GM12878 (cell line): ENCODE results near the gene ABCA13. TPM values are rescaled to one million over a fixed set of nuclear protein-coding genes. Genes with fewer than 3 reads are reported as not detected.

Source experiments
- ATAC-seq: fragments of 200-7000 bp; cut with Tn5 transposase; 3 replicates; pipeline ENCODE4 v1.9.1; 2020; ENCODE audit warnings: mild to moderate bottlenecking, moderate library complexity
- BruUV-seq: library from RNA; stranded (reverse); fragments of 400-500 nt; replicated peaks from 2 replicates; lab custom pipeline; 2021; lab: Mats Ljungman, UMichigan
- CTCF ChIA-PET: fragments of 300-600 bp; sonication (Branson Sonifier 250); formaldehyde crosslinking; extraction: SDS; loops from one replicate; lab custom pipeline; 2021; ENCODE audit warnings: inconsistent platforms; lab: Yijun Ruan, JAX
- POLR2A ChIA-PET: fragments of 350-600 bp; formaldehyde crosslinking; extraction: SDS; loops from one replicate; lab custom pipeline; 2021; ENCODE audit warnings: inconsistent platforms; lab: Charles Lee
- RAD21 ChIA-PET: fragments of 300-600 bp; sonication (Branson Sonifier 250); formaldehyde crosslinking; loops from one replicate; lab custom pipeline; 2023; ENCODE audit warnings: antibody characterized with exemption; ENCODE audit not compliant: unreplicated experiment; lab: Charles Lee
- SMC1A ChIA-PET: fragments of 300-600 bp; sonication (Branson Sonifier 250); formaldehyde crosslinking; loops from one replicate; lab custom pipeline; 2023; ENCODE audit not compliant: unreplicated experiment, uncharacterized antibody; lab: Charles Lee
- DNase-seq: peaks from one replicate; pipeline ENCODE4 v3.0.0-alpha.2; 2011; ENCODE audit warnings: low read depth, low spot score
- FAIRE-seq: peaks from 3 replicates; lab custom pipeline; 2011; peaks lifted over from hg19 to GRCh38; lab: Jason Lieb, UNC
- H2AFZ ChIP-seq: 2 replicates; pipeline ENCODE4 v1.6.0; 2011; ENCODE audit warnings: low read depth, low read length, control low read depth; ENCODE audit not compliant: control insufficient read depth
- H3K27ac ChIP-seq: 2 replicates; pipeline ENCODE4 v1.5.1; 2011; ENCODE audit warnings: control low read depth; ENCODE audit not compliant: control insufficient read depth, insufficient read depth
- H3K27me3 ChIP-seq, 2 experiments: replicated peaks in 1 of 2; 2 replicates each; pipeline versions ENCODE4 v1.6.0 to v1.6.1; 2011; ENCODE audit warnings: low read length in 1 of 2; ENCODE audit not compliant: control insufficient read depth in 2 of 2, insufficient read depth in 2 of 2
- H3K36me3 ChIP-seq, 2 experiments: 2 replicates each; pipeline ENCODE4 v1.5.1; 2011; ENCODE audit warnings: low read length in 1 of 2; ENCODE audit not compliant: control insufficient read depth in 2 of 2, insufficient read depth in 2 of 2
- H3K4me1 ChIP-seq: 2 replicates; pipeline ENCODE4 v1.6.1; 2011; ENCODE audit warnings: mild to moderate bottlenecking, low read length, moderate library complexity, mixed read lengths; ENCODE audit not compliant: control insufficient read depth, insufficient read depth
- H3K4me2 ChIP-seq: 2 replicates; pipeline ENCODE4 v1.6.0; 2011; ENCODE audit warnings: control low read depth; ENCODE audit not compliant: control insufficient read depth, insufficient read depth
- H3K4me3 ChIP-seq: fragments of 200-600 bp; sonication (generic); 2 replicates; pipeline ENCODE4 v1.5.1; 2016
- H3K79me2 ChIP-seq: 2 replicates; pipeline ENCODE4 v1.6.0; 2011; ENCODE audit warnings: low read length; ENCODE audit not compliant: control insufficient read depth, insufficient read depth
- H3K9ac ChIP-seq: 2 replicates; pipeline ENCODE4 v1.8.0; 2011; ENCODE audit warnings: low read length, control low read depth, mixed read lengths; ENCODE audit not compliant: control insufficient read depth, insufficient read depth
- H3K9me3 ChIP-seq: replicated peaks from 3 replicates; pipeline ENCODE4 v1.5.1; 2011; ENCODE audit warnings: mild to moderate bottlenecking, low read length; ENCODE audit not compliant: control insufficient read depth, insufficient read depth
- H4K20me1 ChIP-seq: 2 replicates; pipeline ENCODE4 v1.6.0; 2011; ENCODE audit not compliant: control insufficient read depth, insufficient read depth
- ASH2L ChIP-seq: fragments of 300-600, 200-600 bp; sonication (generic); IDR thresholded peaks from 2 replicates; pipeline ENCODE4 v1.6.1; 2017; ENCODE audit warnings: low read depth, mild to moderate bottlenecking, borderline replicate concordance
- EZH2 ChIP-seq: IDR thresholded peaks from 2 replicates; pipeline ENCODE4 v1.6.1; 2012; ENCODE audit warnings: low read depth, mild to moderate bottlenecking, control low read depth, inconsistent platforms, low read length, borderline replicate concordance; ENCODE audit not compliant: control insufficient read depth
- FOXM1 ChIP-seq: IDR thresholded peaks from 2 replicates; pipeline ENCODE4 v1.6.1; 2012; ENCODE audit warnings: low read depth, mild to moderate bottlenecking, inconsistent platforms, low read length, moderate library complexity
- HDGF ChIP-seq: fragments of 450-650 bp; IDR thresholded peaks from 2 replicates; pipeline ENCODE4 v1.6.1; 2016; ENCODE audit warnings: antibody characterized with exemption
- IRF3 ChIP-seq: fragments of 450-650 bp; IDR thresholded peaks from 2 replicates; pipeline ENCODE4 v1.6.1; 2014; ENCODE audit warnings: mild to moderate bottlenecking
- JUNB ChIP-seq: IDR thresholded peaks from 2 replicates; pipeline ENCODE4 v1.6.1; 2016; ENCODE audit warnings: antibody characterized with exemption, mild to moderate bottlenecking
- RAD21 ChIP-seq: IDR thresholded peaks from 2 replicates; pipeline ENCODE4 v1.6.1; 2011; ENCODE audit warnings: mild to moderate bottlenecking, low read depth, low read length, moderate library complexity; ENCODE audit not compliant: insufficient read depth
- SMARCA5 ChIP-seq: fragments of 450-650 bp; IDR thresholded peaks from 2 replicates; pipeline ENCODE4 v1.6.1; 2017; ENCODE audit warnings: mild to moderate bottlenecking
- ZBED1 ChIP-seq: IDR thresholded peaks from 2 replicates; pipeline ENCODE4 v1.6.1; 2016; ENCODE audit warnings: borderline replicate concordance
- ZNF687 ChIP-seq: fragments of 450-650 bp; IDR thresholded peaks from 2 replicates; pipeline ENCODE4 v1.6.1; 2017; ENCODE audit warnings: mild to moderate bottlenecking, moderate library complexity
- WGBS: methylation state at CpG from one replicate; pipeline ENCODE4 v1.1.6; 2016; ENCODE audit warnings: low lambda C conversion rate; ENCODE audit not compliant: insufficient replicate concordance, insufficient coverage; ENCODE audit errors: missing lambda C conversion rate; 5-methylcytosine and 5-hydroxymethylcytosine counted together
- in situ Hi-C: fragments of 300-500 bp; cut with MboI; formaldehyde crosslinking; loops from 9 replicates; pipeline ENCODE4 v1.14.3; 2018; ENCODE audit warnings: mixed read lengths
- intact Hi-C: fragments of 100-400 bp; cut with micrococcal nuclease; formaldehyde crosslinking; loops from one replicate; pipeline ENCODE4 v1.14.2; 2022; ENCODE audit not compliant: unreplicated experiment
- polyA plus RNA-seq, 11 experiments: library from polyadenylated mRNA; depleted of rRNA in 4 of 11; unstranded in 6 of 11; stranded (reverse) in 5 of 11; fragments of >200 nt; fragmentation: Nextera tagmentation in 4 of 11; fragmentation: Illumina TruSeq in 1 of 11; extraction: Ambion mirVana in 4 of 11; extraction: Trizol in 1 of 11; gene quantifications; 1 replicate in 1 of 11; 2 replicates in 10 of 11; pipeline versions ENCODE4 v1.2.1 to v1.2.3, GENCODE V29; 2011 to 2016; ENCODE audit warnings: inconsistent platforms in 2 of 11, missing spikeins in 2 of 11, low read depth in 1 of 11
- total RNA-seq, 4 experiments: library from RNA; depleted of rRNA in 3 of 4; stranded (reverse); fragments of >200 nt in 3 of 4; fragmentation: Illumina TruSeq in 1 of 4; extraction: Trizol in 1 of 4; gene quantifications; 2 replicates each; pipeline versions ENCODE4 v1.2.1 to v1.2.3, GENCODE V29; 2013 to 2021

Gene ABCA13
- total and polyA plus RNA-seq, 10 of the 15 experiments (the other 5 are each of a cell fraction or from before 2014, with no cell fraction given): under 0.01 to 0.98 (median 0.04) TPM; not detected in 2

DNA sequence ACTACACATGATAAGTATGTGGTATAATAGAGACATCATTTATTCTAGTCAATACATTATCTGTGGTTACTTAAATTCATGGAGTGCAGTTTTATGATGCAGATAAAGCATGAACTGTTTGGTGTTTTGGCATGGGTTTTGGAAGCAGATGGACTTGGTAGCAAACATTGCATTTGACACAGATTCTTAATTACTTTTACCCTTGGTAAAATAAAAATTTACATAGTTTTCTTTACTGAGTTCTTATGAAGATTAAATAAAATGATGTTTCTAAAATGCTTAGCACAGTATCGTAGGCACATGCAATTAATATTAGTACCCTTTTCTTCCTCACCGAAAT, 92.0 kb downstream of the ABCA13 start:
- no peaks in the 10 kb centered on the region for H3K79me2 ChIP-seq
- no peak overlapping the region for H3K4me2 ChIP-seq
- POLR2A ChIA-PET: no interaction called here
- no peak overlapping the region for H2AFZ ChIP-seq
- BruUV-seq: no TSS peak
- no peaks in the 10 kb centered on the region for H4K20me1 ChIP-seq
- H3K4me3 ChIP-seq: no peak overlapping the region
- ATAC-seq: no peak
- no peak for DNase-seq
- intact Hi-C loops: no loop called here
- no peaks in the 10 kb centered on the region for H3K27me3 ChIP-seq
- RAD21 ChIA-PET: no interaction called here
- in situ Hi-C loops: no loop called here
- no peak overlapping the region for H3K27ac ChIP-seq
- no peak for FAIRE-seq
- no peaks in the 10 kb centered on the region for H3K9me3 ChIP-seq
- WGBS: 86% methylated on average over 2 of the region's 2 CpGs
- SMC1A ChIA-PET: no interaction called here
- TF ChIP-seq IRF3 (no peak), HDGF (no peak), FOXM1 (no peak), ASH2L (no peak), JUNB (no peak), EZH2 (no peak), SMARCA5 (no peak), ZNF687 (no peak), RAD21 (no peak), ZBED1 (no peak)
- no peak overlapping the region for H3K9ac ChIP-seq
- H3K4me1 ChIP-seq: no peaks in the 10 kb centered on the region
- CTCF ChIA-PET: no interaction called here
- no peaks in the 10 kb centered on the region for H3K36me3 ChIP-seq
